GM23338 (cell line): ENCODE data around the gene TCIRG1. TPM values are rescaled to one million over a fixed set of nuclear protein-coding genes. Genes with fewer than 3 reads are reported as not detected.

Experiments used
- ATAC-seq: fragments of 200-7000 bp; cut with Tn5 transposase; 3 replicates; pipeline ENCODE4 v1.9.1; 2020
- DNase-seq: peaks from one replicate; pipeline ENCODE4 v3.0.0-alpha.2; 2015; ENCODE audit warnings: low spot score
- H2AFZ ChIP-seq: fragments of 200-600 bp; sonication (generic); 2 replicates; pipeline ENCODE4 v1.8.0; 2016; ENCODE audit warnings: antibody characterized with exemption, mild to moderate bottlenecking, moderate library complexity
- H3F3A ChIP-seq: fragments of 200-600 bp; sonication (generic); replicated peaks from 2 replicates; pipeline ENCODE4 v1.8.0; 2017; ENCODE audit warnings: antibody characterized with exemption, mixed run types, low read depth
- H3K27ac ChIP-seq: fragments of 200-600 bp; sonication (generic); 2 replicates; pipeline ENCODE4 v1.6.1; 2016; ENCODE audit warnings: low read depth
- H3K27me3 ChIP-seq: fragments of 200-600 bp; sonication (generic); 2 replicates; pipeline ENCODE4 v1.8.0; 2016; ENCODE audit warnings: mild to moderate bottlenecking, mixed run types, moderate library complexity; ENCODE audit not compliant: insufficient read depth
- H3K36me3 ChIP-seq: fragments of 200-600 bp; sonication (generic); 2 replicates; pipeline ENCODE4 v1.8.0; 2016; ENCODE audit warnings: mild to moderate bottlenecking; ENCODE audit not compliant: insufficient read depth
- H3K4me1 ChIP-seq: fragments of 200-600 bp; sonication (generic); 2 replicates; pipeline ENCODE4 v1.8.0; 2016; ENCODE audit warnings: mild to moderate bottlenecking, moderate library complexity; ENCODE audit not compliant: insufficient read depth
- H3K4me2 ChIP-seq: fragments of 200-600 bp; sonication (generic); 2 replicates; pipeline ENCODE4 v1.7.1; 2017; ENCODE audit warnings: mixed run types
- H3K4me3 ChIP-seq: fragments of 200-600 bp; sonication (generic); 2 replicates; pipeline ENCODE4 v1.6.1; 2016; ENCODE audit warnings: mixed run types
- H3K79me2 ChIP-seq: fragments of 200-600 bp; sonication (generic); replicated peaks from 2 replicates; pipeline ENCODE4 v1.8.0; 2017; ENCODE audit warnings: mild to moderate bottlenecking; ENCODE audit not compliant: insufficient read depth
- H3K9me2 ChIP-seq: fragments of 200-600 bp; sonication (generic); 2 replicates; pipeline ENCODE4 v1.8.0; 2017; ENCODE audit not compliant: insufficient read depth
- H4K20me1 ChIP-seq: fragments of 200-600 bp; sonication (generic); replicated peaks from 2 replicates; pipeline ENCODE4 v1.8.0; 2017; ENCODE audit warnings: mild to moderate bottlenecking; ENCODE audit not compliant: insufficient read depth
- H3K27ac Mint-ChIP-seq: 2 replicates; pipeline ENCODE4 v1.8.0; 2020; ENCODE audit warnings: inconsistent platforms, mild to moderate bottlenecking, moderate library complexity, mixed read lengths
- H3K27me3 Mint-ChIP-seq: 3 replicates; pipeline ENCODE4 v1.8.0; 2022; ENCODE audit warnings: low read depth, mild to moderate bottlenecking, moderate library complexity, mixed read lengths, inconsistent platforms; ENCODE audit not compliant: insufficient read depth, poor library complexity
- H3K36me3 Mint-ChIP-seq: 3 replicates; pipeline ENCODE4 v1.8.0; 2021; ENCODE audit warnings: low read depth, mild to moderate bottlenecking, inconsistent platforms, moderate library complexity, mixed read lengths
- H3K4me1 Mint-ChIP-seq: 3 replicates; pipeline ENCODE4 v1.8.0; 2020; ENCODE audit warnings: mild to moderate bottlenecking, inconsistent platforms, mixed read lengths
- H3K4me3 Mint-ChIP-seq: 3 replicates; pipeline ENCODE4 v1.8.0; 2021; ENCODE audit warnings: moderate library complexity, mild to moderate bottlenecking, inconsistent platforms, mixed read lengths
- H3K9me3 Mint-ChIP-seq: 3 replicates; pipeline ENCODE4 v1.8.0; 2020; ENCODE audit warnings: moderate library complexity, mild to moderate bottlenecking, inconsistent platforms, mixed read lengths
- CREB1 ChIP-seq: fragments of 250-450 bp; sonication (Bioruptor Pico); IDR thresholded peaks from 2 replicates; pipeline ENCODE4 v1.5.0; 2020; ENCODE audit warnings: low read depth, mild to moderate bottlenecking, moderate library complexity
- CTCF ChIP-seq, 2 experiments: fragments of 200-600 bp in 1 of 2; sonication (generic) in 1 of 2; conservative IDR thresholded peaks; 2 replicates each; pipeline versions ENCODE4 v1.5.1 to v1.6.1; 2016 to 2017; ENCODE audit warnings: antibody characterized with exemption in 2 of 2, low read depth in 2 of 2, mild to moderate bottlenecking in 2 of 2, moderate library complexity in 1 of 2
- EZH2 ChIP-seq: fragments of 200-600 bp; sonication (generic); IDR thresholded peaks from one replicate; pipeline ENCODE4 v1.8.0; 2017; ENCODE audit warnings: antibody characterized with exemption, mild to moderate bottlenecking, low read depth; ENCODE audit not compliant: unreplicated experiment
- EZH2phosphoT487 ChIP-seq: fragments of 200-600 bp; sonication (generic); IDR thresholded peaks from one replicate; pipeline ENCODE4 v1.8.1; 2018; ENCODE audit warnings: antibody characterized with exemption; ENCODE audit not compliant: unreplicated experiment
- JUNB ChIP-seq: IDR thresholded peaks from one replicate; pipeline ENCODE4 v1.6.1; 2016; ENCODE audit warnings: antibody characterized with exemption; ENCODE audit not compliant: unreplicated experiment
- NANOG ChIP-seq: IDR thresholded peaks from 2 replicates; pipeline ENCODE4 v1.6.1; 2016; ENCODE audit warnings: antibody characterized with exemption, borderline replicate concordance
- POLR2AphosphoS5 ChIP-seq: IDR thresholded peaks from 2 replicates; pipeline ENCODE4 v1.6.1; 2016; ENCODE audit warnings: antibody characterized with exemption, low read depth
- STAT1 ChIP-seq: IDR thresholded peaks from one replicate; pipeline ENCODE4 v1.6.1; 2016; ENCODE audit warnings: antibody characterized with exemption; ENCODE audit not compliant: unreplicated experiment
- ZNF114 ChIP-seq: fragments of 250-450 bp; sonication (Bioruptor Pico); IDR thresholded peaks from 2 replicates; pipeline ENCODE4 v1.5.0; 2020; ENCODE audit warnings: mild to moderate bottlenecking, moderate library complexity
- ZNF331 ChIP-seq: fragments of 250-450 bp; sonication (Bioruptor Pico); IDR thresholded peaks from 2 replicates; pipeline ENCODE4 v1.5.0; 2020; ENCODE audit warnings: low read depth, mild to moderate bottlenecking, moderate library complexity
- ZNF462 ChIP-seq: fragments of 250-450 bp; sonication (Bioruptor Pico); IDR thresholded peaks from 2 replicates; pipeline ENCODE4 v1.5.0; 2020; ENCODE audit warnings: mild to moderate bottlenecking, moderate library complexity
- polyA plus RNA-seq: library from polyadenylated mRNA; unstranded; fragments of >200 nt; fragmentation: Nextera tagmentation; extraction: Ambion mirVana; gene quantifications from 2 replicates; pipeline ENCODE4 v1.2.1, GENCODE V29; 2016
- total RNA-seq: library from RNA; depleted of rRNA; stranded (reverse); fragments of >200 nt; shearing (Covaris generic); gene quantifications from 2 replicates; pipeline ENCODE4 v1.2.3, GENCODE V29; 2014
- TF ChIP-seq, protein P1 (sequence below): IDR thresholded peaks from 2 replicates; pipeline ENCODE4 v1.6.1; 2016; ENCODE audit warnings: antibody characterized with exemption
- TF ChIP-seq, protein P2 (sequence below): IDR thresholded peaks from one replicate; pipeline ENCODE4 v1.6.1; 2018; ENCODE audit warnings: antibody characterized with exemption; ENCODE audit not compliant: unreplicated experiment

The TCIRG1 gene
- total and polyA plus RNA-seq, 2 experiments from 2014 or later, result 20.4 to 40.4 TPM

- no peak overlapping the region for H3K4me3 ChIP-seq
- Mint-ChIP-seq H3K36me3 (peaks cover 15% of the 10 kb centered on the region), H3K9me3 (no peaks in the 10 kb centered on the region), H3K27me3 (peaks cover 24% of the 10 kb centered on the region), H3K27ac (no peak overlapping the region), H3K4me1 (peaks cover 14% of the 10 kb centered on the region), H3K4me3 (no peak overlapping the region)
- H3K9me2 ChIP-seq, result no peaks in the 10 kb centered on the region
- H3K27me3 ChIP-seq, result no peaks in the 10 kb centered on the region
- peaks cover 6% of the 10 kb centered on the region; the same call in 1 of the 2 replicates for H3K36me3 ChIP-seq
- ATAC-seq, result no peak
- H3F3A ChIP-seq, result peaks cover 5% of the 10 kb centered on the region; the same call in 1 of the 2 replicates
- H2AFZ ChIP-seq, result no peak overlapping the region
- DNase-seq, result no peak
- H3K4me2 ChIP-seq, result no peak overlapping the region
- H3K27ac ChIP-seq, result no peak overlapping the region
- H3K79me2 ChIP-seq, result peaks cover 13% of the 10 kb centered on the region
- peaks cover 10% of the 10 kb centered on the region; the same call in 1 of the 2 replicates for H3K4me1 ChIP-seq
- TF ChIP-seq EZH2, result no peak
- no peak for TF ChIP-seq CREB1 (CRISPR knock-in tag)
- TF ChIP-seq, protein P1, sequence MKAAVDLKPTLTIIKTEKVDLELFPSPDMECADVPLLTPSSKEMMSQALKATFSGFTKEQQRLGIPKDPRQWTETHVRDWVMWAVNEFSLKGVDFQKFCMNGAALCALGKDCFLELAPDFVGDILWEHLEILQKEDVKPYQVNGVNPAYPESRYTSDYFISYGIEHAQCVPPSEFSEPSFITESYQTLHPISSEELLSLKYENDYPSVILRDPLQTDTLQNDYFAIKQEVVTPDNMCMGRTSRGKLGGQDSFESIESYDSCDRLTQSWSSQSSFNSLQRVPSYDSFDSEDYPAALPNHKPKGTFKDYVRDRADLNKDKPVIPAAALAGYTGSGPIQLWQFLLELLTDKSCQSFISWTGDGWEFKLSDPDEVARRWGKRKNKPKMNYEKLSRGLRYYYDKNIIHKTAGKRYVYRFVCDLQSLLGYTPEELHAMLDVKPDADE, result no peak
- no peak for TF ChIP-seq CTCF (conservative IDR thresholded peaks at IDR 0.05; ENCODE audit: low read depth in 2 of 2)
- no peak for TF ChIP-seq POLR2AphosphoS5
- no peak for TF ChIP-seq ZNF114 (CRISPR knock-in tag)
- no peak for TF ChIP-seq EZH2phosphoT487
- no peak for TF ChIP-seq NANOG
- TF ChIP-seq STAT1, result no peak
- TF ChIP-seq, protein P2, sequence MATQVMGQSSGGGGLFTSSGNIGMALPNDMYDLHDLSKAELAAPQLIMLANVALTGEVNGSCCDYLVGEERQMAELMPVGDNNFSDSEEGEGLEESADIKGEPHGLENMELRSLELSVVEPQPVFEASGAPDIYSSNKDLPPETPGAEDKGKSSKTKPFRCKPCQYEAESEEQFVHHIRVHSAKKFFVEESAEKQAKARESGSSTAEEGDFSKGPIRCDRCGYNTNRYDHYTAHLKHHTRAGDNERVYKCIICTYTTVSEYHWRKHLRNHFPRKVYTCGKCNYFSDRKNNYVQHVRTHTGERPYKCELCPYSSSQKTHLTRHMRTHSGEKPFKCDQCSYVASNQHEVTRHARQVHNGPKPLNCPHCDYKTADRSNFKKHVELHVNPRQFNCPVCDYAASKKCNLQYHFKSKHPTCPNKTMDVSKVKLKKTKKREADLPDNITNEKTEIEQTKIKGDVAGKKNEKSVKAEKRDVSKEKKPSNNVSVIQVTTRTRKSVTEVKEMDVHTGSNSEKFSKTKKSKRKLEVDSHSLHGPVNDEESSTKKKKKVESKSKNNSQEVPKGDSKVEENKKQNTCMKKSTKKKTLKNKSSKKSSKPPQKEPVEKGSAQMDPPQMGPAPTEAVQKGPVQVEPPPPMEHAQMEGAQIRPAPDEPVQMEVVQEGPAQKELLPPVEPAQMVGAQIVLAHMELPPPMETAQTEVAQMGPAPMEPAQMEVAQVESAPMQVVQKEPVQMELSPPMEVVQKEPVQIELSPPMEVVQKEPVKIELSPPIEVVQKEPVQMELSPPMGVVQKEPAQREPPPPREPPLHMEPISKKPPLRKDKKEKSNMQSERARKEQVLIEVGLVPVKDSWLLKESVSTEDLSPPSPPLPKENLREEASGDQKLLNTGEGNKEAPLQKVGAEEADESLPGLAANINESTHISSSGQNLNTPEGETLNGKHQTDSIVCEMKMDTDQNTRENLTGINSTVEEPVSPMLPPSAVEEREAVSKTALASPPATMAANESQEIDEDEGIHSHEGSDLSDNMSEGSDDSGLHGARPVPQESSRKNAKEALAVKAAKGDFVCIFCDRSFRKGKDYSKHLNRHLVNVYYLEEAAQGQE, result no peak
- TF ChIP-seq ZNF331 (CRISPR knock-in tag), result no peak
- no peak for TF ChIP-seq ZNF462 (CRISPR knock-in tag)
- TF ChIP-seq JUNB, result no peak
- no peaks in the 10 kb centered on the region for H4K20me1 ChIP-seq
Measured at GRCh38 chr11:68033708-68034045, 5.1 kb upstream of the TCIRG1 start.
